Pulmonary artery endothelial cell (primary cell): ENCODE measurements around the gene CDC42EP5. TPM values are rescaled to one million over a fixed set of nuclear protein-coding genes. Genes with fewer than 3 reads are reported as not detected.

Experiments used
- total RNA-seq: library from RNA; depleted of rRNA; stranded (reverse); fragments of >200 nt; gene quantifications from 2 replicates; pipeline ENCODE4 v1.2.3, GENCODE V29; 2014

The CDC42EP5 gene
- total RNA-seq, 1 donor from 2014 or later: 35.7 TPM

Other genes with a start within 250 kb of the CDC42EP5 start
- gene LILRA6, start 230.5 kb downstream of the CDC42EP5 start, total RNA-seq: not detected in 2 replicates
- not detected in 2 replicates for gene LILRB5, start 216.0 kb downstream of the CDC42EP5 start, total RNA-seq
- not detected in 2 replicates for gene LILRB2, start 192.2 kb downstream of the CDC42EP5 start, total RNA-seq
- not detected in 2 replicates for gene LILRA5, start 160.1 kb downstream of the CDC42EP5 start, total RNA-seq
- gene LILRA4, start 134.1 kb downstream of the CDC42EP5 start, total RNA-seq: not detected in 2 replicates
- not detected in 2 replicates for gene LAIR1, start 108.4 kb downstream of the CDC42EP5 start, total RNA-seq
- not detected in 2 replicates for gene TTYH1, start 57.8 kb downstream of the CDC42EP5 start, total RNA-seq
- gene LENG8, start 24.1 kb downstream of the CDC42EP5 start, total RNA-seq: 26.8 and 33.6 TPM in 2 replicates
- 6.8 and 7.9 TPM in 2 replicates for gene LENG9, start 9.5 kb downstream of the CDC42EP5 start, total RNA-seq
- not detected in 2 replicates for gene LAIR2, start 29.5 kb upstream of the CDC42EP5 start, total RNA-seq
- gene LILRA2, start 100.5 kb upstream of the CDC42EP5 start, total RNA-seq: not detected in 2 replicates
- gene LILRA1, start 120.3 kb upstream of the CDC42EP5 start, total RNA-seq: not detected in 2 replicates
- gene LILRB1, start 157.2 kb upstream of the CDC42EP5 start, total RNA-seq: not detected in 2 replicates
- not detected in 2 replicates for gene LILRB4, start 189.7 kb upstream of the CDC42EP5 start, total RNA-seq